ENCODE measurements around the gene AP2A1. TPM values are rescaled to one million over a fixed set of nuclear protein-coding genes. Genes with fewer than 3 reads are reported as not detected.

Gene AP2A1
- total and polyA plus RNA-seq, 9 of the 15 experiments (the other 6 are each of a cell fraction or from before 2014, with no cell fraction given), result 0.55 to 150 (median 31.9) TPM

- H3K79me2 ChIP-seq (ENCODE audit: control insufficient read depth, insufficient read depth, low read length), result peaks cover 53% of the 10 kb centered on the region
- BruUV-seq (replicated peaks), result no TSS peak
- POLR2A ChIA-PET, result interaction anchor here (0.9 to 1.2 kb wide), 5 partner anchors 10 to 49 kb away, joined by 3 to 9 read pairs (median 6); partner anchors contain the start of gene PTOV1
- TF ChIP-seq RCOR1 (IDR thresholded peaks at IDR 0.05; ENCODE audit: borderline replicate concordance in 1 of 2, low read depth in 2 of 2, low read length in 2 of 2) (peak in 1 of 2 experiments; percentile 42; a peak in 1 of 4 replicates), HMG20A (CRISPR knock-in tag; conservative IDR thresholded peaks at IDR 0.05) (no peak), ZNF121 (CRISPR knock-in tag; conservative IDR thresholded peaks at IDR 0.05) (no peak), ZBTB1 (CRISPR knock-in tag; IDR thresholded peaks at IDR 0.05; ENCODE audit: borderline replicate concordance, low read depth) (no peak), ZBTB2 (IDR thresholded peaks at IDR 0.05) (no peak), ZNF133 (CRISPR knock-in tag; IDR thresholded peaks at IDR 0.05) (no peak), ZBTB33 (CRISPR knock-in tag; IDR thresholded peaks at IDR 0.05) (no peak), STAT5A (IDR thresholded peaks at IDR 0.05; ENCODE audit: borderline replicate concordance, low read length) (no peak), STAT6 (CRISPR knock-in tag; IDR thresholded peaks at IDR 0.05) (no peak), MXI1 (IDR thresholded peaks at IDR 0.05; ENCODE audit: low read depth, low read length) (0 out of 2 replicates have a peak, but pooled peaks have one; percentile 41), MXD1 (CRISPR knock-in tag; IDR thresholded peaks at IDR 0.05; ENCODE audit: borderline replicate concordance, poor library complexity, severe bottlenecking) (no peak), PRMT5 (CRISPR knock-in tag; IDR thresholded peaks at IDR 0.05) (no peak), ELK3 (CRISPR knock-in tag; IDR thresholded peaks at IDR 0.05) (no peak), SMARCA5 (IDR thresholded peaks at IDR 0.05) (no peak), MEIS2 (IDR thresholded peaks at IDR 0.05; ENCODE audit: partially characterized antibody) (peak; percentile 40), XRCC3 (IDR thresholded peaks at IDR 0.05) (no peak)
Measured at GRCh38 chr19:49820125-49820524, 53.3 kb downstream of the AP2A1 start.

More at GRCh38 chr19:49820125-49820524, 53.3 kb downstream of the AP2A1 start:
- FAIRE-seq (peak; percentile 82), DNase-seq (ENCODE audit: extremely low read depth in 1 of 4, low spot score in 3 of 4) (peak in 2 of 4 experiments; percentile 38 to 74), ATAC-seq (no peak)
- peak overlapping the region; percentile 40 for H3K4me2 ChIP-seq (ENCODE audit: insufficient read depth, low read length)
- no peak overlapping the region for H3K4me3 ChIP-seq
- WGBS (ENCODE audit: insufficient coverage, low coverage, missing lambda C conversion rate), result 15% methylated on average over 10 of the region's 10 CpGs
- H2AFZ ChIP-seq (ENCODE audit: low read depth, low read length), result no peak overlapping the region
- in situ Hi-C loops (cut with MboI) (no loop called here), intact Hi-C loops (cut with micrococcal nuclease) (no loop called here)
- no peak overlapping the region for H3K27ac ChIP-seq (ENCODE audit: extremely low read depth, low read depth, low read length)
- CTCF ChIA-PET (ENCODE audit: low intra/inter-chr PET ratio), result no interaction called here
- 0 out of 2 replicates have a peak, but pooled peaks cover 3% of the 10 kb centered on the region for H4K20me1 ChIP-seq (replicated peaks; ENCODE audit: control insufficient read depth, insufficient read depth, low read length)
- H3K9ac ChIP-seq (ENCODE audit: insufficient read depth in 1 of 2, low read depth in 2 of 2, low read length in 2 of 2), result peak overlapping the region; percentile 7 to 95; a peak in 1 of 4 replicates
- no peaks in the 10 kb centered on the region for H3K27me3 ChIP-seq (ENCODE audit: control insufficient read depth in 2 of 2, insufficient read depth in 2 of 2, low read length in 2 of 2)
- H3K36me3 ChIP-seq (ENCODE audit: control insufficient read depth, insufficient read depth, low read length), result peaks cover 35% of the 10 kb centered on the region
- no peaks in the 10 kb centered on the region for H3K9me1 ChIP-seq (ENCODE audit: control insufficient read depth, insufficient read depth, low read length)
- peaks cover 17 to 36% of the 10 kb centered on the region in 2 experiments for H3K4me1 ChIP-seq (replicated peaks in 1 of 2; ENCODE audit: control insufficient read depth in 2 of 2, insufficient read depth in 2 of 2, low read length in 2 of 2)
- H3K9me3 ChIP-seq (replicated peaks; ENCODE audit: control insufficient read depth, insufficient read depth, low read depth, low read length), result no peaks in the 10 kb centered on the region
